BJ (cell line): ENCODE data around the gene NISCH. TPM values are rescaled to one million over a fixed set of nuclear protein-coding genes. Genes with fewer than 3 reads are reported as not detected.

ENCODE experiments used
- CTCF ChIA-PET: fragments of 350-600 bp; formaldehyde crosslinking; extraction: SDS; loops from one replicate; lab custom pipeline; 2021; ENCODE audit warnings: antibody characterized with exemption, inconsistent platforms; lab: Yijun Ruan, JAX
- POLR2A ChIA-PET: fragments of 300-600 bp; sonication (Branson Sonifier 250); formaldehyde crosslinking; extraction: SDS; loops from one replicate; lab custom pipeline; 2021; ENCODE audit warnings: antibody characterized with exemption; lab: Charles Lee
- DNase-seq: peaks from one replicate; pipeline ENCODE4 v3.0.0-alpha.2; 2011; ENCODE audit warnings: low read depth
- H3K27me3 ChIP-seq: 2 replicates; pipeline ENCODE4 v1.6.0; 2011; ENCODE audit warnings: low read length; ENCODE audit not compliant: control insufficient read depth, insufficient read depth
- H3K36me3 ChIP-seq: 2 replicates; pipeline ENCODE4 v1.5.1; 2011; ENCODE audit warnings: low read length; ENCODE audit not compliant: control insufficient read depth, insufficient read depth
- H3K4me3 ChIP-seq: 2 replicates; pipeline ENCODE4 v1.5.1; 2011; ENCODE audit warnings: low read depth, mild to moderate bottlenecking, control low read depth, low read length
- polyA plus RNA-seq: library from polyadenylated mRNA; depleted of rRNA; stranded (reverse); fragments of >200 nt; gene quantifications from 2 replicates; pipeline ENCODE4 v1.2.3, GENCODE V29; 2011
- TF ChIP-seq, protein P1 (sequence below): IDR thresholded peaks from 2 replicates; pipeline ENCODE4 v1.5.1; 2011; ENCODE audit warnings: low read depth, mild to moderate bottlenecking, control low read depth, inconsistent platforms, low read length, moderate library complexity; ENCODE audit not compliant: insufficient read depth

NISCH gene
- polyA plus RNA-seq, 1 experiment, result 95.3 TPM

DNA sequence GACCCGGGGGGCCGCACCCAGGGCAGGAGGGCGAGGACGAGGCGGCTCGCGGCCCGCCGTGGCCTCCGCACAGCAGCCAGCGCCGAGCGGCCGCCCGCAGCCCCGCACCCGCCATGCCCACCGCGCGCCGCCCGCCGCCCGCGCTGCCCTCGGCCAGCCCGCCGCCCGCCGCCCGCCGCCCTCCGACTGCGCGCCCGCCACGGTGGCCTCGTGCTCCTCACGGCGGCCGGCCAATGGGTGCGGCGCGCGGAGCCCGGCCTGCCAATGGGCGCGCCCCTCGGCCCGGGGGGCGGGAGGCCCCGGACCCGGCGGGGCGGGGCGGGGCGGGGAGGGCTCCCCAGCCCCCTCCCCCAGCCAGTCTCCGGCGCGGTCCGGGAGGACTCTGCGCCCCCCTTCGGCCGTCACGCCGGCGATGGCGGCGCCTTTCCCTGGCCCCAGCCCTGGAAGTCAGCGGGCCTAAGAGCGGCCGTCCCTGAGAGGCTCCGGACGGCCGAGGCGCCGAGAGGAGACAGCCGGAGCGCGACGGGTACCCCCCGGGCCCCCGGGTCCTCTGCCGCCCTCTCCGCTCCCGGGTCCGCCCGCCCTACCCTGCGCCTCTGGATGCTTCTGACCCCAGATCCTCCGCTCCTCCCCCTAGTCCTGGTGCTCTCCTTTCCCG is 78.3 kb downstream of the NISCH start, which contains the start of gene NT5DC2:
Gene NT5DC2, minus strand, starts transcription at position 235 of the 658 bp plus-strand sequence. Its CDS starts 120 bp downstream, at position 115.
- Histone ChIP-seq H3K4me3 (peak within 1 kb of the TSS; percentile 78), H3K27me3 (no peaks in the 10 kb centered on the region), H3K36me3 (peaks cover 5% of the 10 kb centered on the region)
- TF ChIP-seq, protein P1, sequence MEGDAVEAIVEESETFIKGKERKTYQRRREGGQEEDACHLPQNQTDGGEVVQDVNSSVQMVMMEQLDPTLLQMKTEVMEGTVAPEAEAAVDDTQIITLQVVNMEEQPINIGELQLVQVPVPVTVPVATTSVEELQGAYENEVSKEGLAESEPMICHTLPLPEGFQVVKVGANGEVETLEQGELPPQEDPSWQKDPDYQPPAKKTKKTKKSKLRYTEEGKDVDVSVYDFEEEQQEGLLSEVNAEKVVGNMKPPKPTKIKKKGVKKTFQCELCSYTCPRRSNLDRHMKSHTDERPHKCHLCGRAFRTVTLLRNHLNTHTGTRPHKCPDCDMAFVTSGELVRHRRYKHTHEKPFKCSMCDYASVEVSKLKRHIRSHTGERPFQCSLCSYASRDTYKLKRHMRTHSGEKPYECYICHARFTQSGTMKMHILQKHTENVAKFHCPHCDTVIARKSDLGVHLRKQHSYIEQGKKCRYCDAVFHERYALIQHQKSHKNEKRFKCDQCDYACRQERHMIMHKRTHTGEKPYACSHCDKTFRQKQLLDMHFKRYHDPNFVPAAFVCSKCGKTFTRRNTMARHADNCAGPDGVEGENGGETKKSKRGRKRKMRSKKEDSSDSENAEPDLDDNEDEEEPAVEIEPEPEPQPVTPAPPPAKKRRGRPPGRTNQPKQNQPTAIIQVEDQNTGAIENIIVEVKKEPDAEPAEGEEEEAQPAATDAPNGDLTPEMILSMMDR, result no peak
- POLR2A ChIA-PET, result interaction anchor here (0.7 kb wide), 1 partner anchor 54 kb away, joined by 3 read pairs; no protein-coding TSS in a partner anchor
- DNase-seq, result no peak
- CTCF ChIA-PET, result no interaction called here

DNA sequence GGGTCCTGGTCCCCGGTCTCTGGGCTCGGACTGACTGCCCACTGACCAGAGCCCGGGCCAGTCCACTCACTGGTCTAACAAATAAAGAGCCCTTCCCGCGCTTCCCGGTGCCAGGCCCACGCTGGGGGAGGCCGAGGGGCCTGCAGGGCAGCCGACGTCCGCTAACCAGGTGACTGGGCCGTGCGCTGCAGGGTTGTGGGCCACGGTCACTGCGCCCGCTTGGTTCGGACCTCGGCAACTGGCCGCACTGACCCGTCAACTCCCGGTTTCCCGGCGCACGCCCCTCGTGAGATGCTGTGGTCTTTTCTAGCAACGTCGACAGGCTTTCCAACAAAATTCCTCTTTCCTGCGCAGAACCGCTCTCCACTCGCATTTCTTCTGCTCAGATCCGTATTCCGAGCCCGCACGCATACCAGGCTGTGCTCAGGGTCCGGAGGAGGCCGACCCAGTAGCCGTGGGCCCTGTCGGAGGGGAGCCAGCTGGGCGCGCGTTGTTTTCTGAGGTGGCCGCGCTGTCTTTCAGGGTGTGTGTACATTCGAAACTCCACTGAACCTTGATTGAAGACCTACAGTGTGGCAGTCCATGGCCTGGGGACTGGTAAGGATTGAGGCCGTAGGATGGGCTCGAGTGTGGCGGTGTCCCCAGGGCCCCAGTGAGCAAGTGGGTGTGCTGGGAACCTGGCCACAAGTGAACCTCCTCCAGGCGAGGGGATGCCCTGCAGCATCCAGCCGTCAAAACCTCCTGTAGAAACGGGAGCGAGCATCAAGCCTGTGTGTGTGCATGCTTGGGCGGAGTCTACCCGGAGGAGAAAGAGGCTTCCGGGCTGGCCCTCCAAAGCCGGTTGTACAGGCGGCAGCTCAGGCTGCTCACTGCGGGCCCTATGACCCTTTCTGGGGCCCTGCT is 79.1 kb downstream of the NISCH start:
- DNase-seq, result no peak
- TF ChIP-seq, protein P1, result no peak
- H3K4me3 ChIP-seq, result peak overlapping the region; percentile 55
- POLR2A ChIA-PET, result interaction anchor here (0.7 kb wide), 1 partner anchor 54 kb away, joined by 3 read pairs; no protein-coding TSS in a partner anchor
- H3K36me3 ChIP-seq, result no peaks in the 10 kb centered on the region
- H3K27me3 ChIP-seq, result no peaks in the 10 kb centered on the region
- CTCF ChIA-PET, result no interaction called here

DNA sequence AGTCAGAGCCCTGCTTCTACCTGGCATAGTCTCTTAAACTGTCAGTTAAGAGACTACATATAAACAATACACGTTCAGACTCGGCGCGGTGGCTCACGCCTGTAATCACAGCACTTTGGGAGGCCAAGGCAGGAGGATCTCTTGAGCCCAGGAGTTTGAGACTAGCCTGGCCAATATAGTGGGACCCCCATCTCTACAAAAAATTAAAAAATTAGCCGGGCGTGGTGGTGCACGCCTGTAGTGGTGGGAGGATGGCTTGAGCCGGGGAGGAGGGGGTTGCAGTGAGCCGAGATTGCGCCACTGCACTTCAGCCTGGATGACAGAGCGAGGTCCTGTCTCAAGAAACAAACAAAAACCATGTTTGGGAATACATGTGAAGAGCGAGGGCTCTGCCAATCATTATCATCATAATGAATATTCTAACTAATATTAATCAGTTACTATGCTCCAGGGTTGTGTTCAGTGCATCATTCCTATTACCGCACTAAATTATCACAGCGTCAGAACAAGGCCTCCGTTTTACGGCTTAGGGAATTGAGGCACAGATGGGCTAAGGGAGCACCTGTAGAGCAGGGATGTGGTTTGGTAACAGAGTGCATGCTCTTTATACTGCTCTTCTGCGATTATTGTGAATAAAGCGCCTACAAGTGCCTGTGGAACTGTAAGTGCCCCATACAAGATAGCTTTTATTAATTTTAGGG is 80.2 kb downstream of the NISCH start:
- DNase-seq, result no peak
- ChIA-PET CTCF (interaction anchor here (1.3 kb wide), 1 partner anchor 108 kb away, joined by 3 read pairs; no protein-coding TSS in a partner anchor), POLR2A (interaction anchor here (0.6 to 1.0 kb wide), 2 partner anchors 110 to 160 kb away, joined by 4 to 23 read pairs; no protein-coding TSS in a partner anchor)
- no peak overlapping the region for H3K4me3 ChIP-seq
- H3K36me3 ChIP-seq, result no peaks in the 10 kb centered on the region
- no peaks in the 10 kb centered on the region for H3K27me3 ChIP-seq
- TF ChIP-seq, protein P1, result no peak

DNA sequence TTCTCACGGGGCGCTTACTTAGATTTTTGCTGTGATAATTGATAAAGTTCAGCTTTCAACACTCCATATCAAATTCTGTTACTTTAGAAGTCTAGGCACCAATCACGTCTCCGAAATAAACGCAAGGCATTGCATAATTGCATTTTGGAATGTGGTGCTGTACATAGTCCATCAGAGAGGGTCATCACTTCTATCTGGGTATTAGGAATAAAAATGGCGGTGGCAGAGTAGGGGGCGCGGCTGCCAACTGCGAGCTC is 80.6 kb downstream of the NISCH start:
- Histone ChIP-seq H3K27me3 (no peaks in the 10 kb centered on the region), H3K36me3 (no peaks in the 10 kb centered on the region), H3K4me3 (no peak overlapping the region)
- ChIA-PET CTCF (interaction anchor here (1.3 kb wide), 1 partner anchor 109 kb away, joined by 3 read pairs; no protein-coding TSS in a partner anchor), POLR2A (interaction anchor here (0.6 to 1.0 kb wide), 2 partner anchors 109 to 159 kb away, joined by 4 to 23 read pairs; no protein-coding TSS in a partner anchor)
- TF ChIP-seq, protein P1, result no peak
- no peak for DNase-seq
